Measurements from ENCODE around the gene GNB4.

Gene GNB4

DNA sequence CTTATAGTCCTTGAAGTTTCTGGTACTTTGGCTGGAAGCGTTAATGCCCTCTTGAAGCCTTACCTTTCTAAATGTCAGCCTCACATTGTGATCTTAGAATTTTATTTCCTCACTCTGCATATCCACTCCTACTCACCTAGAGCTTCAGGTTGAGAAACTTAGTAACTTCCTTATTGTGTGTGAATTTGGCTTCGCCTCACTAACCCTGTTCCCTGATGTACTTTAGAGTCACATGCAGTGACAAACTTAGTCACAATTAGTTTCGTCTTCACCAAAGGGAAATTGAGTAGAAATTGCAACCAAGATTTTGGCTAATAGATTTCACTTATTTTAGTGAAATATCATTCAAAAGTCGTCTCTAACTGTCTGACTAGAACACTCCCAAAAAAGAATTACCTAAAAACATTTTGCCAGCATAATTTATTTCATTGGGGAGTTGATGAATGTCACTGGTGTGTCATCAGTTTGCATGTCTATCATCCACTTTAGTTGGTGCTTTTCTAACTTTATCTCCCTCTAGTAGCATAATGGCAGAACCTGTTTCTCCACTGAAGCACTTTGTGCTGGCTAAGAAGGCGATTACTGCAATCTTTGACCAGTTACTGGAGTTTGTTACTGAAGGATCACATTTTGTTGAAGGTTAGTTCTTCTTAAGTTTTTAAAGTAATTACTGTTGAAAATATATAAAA lies 102.8 kb downstream of the GNB4 start:
- DNase-seq: no peak

DNA sequence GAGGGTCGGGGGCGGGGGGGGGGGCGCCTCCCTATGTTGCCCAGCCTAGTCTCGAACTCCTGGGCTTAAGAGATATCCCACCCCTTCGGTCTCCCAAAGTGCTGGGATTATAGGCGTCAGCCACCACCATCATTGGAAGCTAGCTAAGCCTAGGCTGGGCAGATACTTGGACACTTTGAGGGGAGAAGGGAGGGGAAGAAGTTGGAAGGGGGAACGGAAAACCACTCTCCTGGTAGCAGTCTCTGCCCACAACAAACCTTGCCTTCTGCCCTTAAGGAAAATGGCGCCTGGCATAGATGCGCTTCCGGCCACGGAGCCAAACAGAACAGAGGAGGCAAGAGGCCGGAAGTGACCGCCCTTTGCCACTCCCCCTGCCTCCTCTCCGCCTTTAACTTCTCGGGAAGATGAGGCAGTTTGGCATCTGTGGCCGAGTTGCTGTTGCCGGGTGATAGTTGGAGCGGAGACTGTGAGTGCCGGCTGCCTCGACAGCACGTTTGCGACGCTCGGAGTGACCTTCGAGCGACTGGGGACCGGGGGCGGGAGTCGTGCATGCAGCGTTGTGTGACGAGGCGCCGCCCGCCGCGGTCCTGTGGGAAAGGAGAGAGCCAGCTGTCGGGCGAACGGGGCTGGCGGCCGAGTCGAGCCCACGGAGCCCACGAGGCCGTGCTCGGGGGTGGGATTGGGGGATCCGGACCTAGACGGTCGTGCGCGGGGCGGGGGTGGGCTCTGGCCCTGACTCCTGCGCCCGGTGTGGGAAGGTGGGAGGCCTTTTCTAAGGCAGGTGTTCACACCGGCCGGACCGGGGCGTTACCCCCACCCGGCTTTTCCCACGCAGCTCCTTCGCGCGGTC lies 103.7 kb downstream of the GNB4 start, which contains the start of gene MFN1:
MFN1 (plus strand) TSS at position 365 of the 850 bp plus-strand sequence. CDS start 1,143 bp downstream, outside the sequence.
- peak; percentile 92 for DNase-seq
